Tibial artery (tissue), 4 donors: ENCODE measurements around the gene ASB10.

Experiments used
- DNase-seq, 2 donors: peaks; one replicate each; pipeline ENCODE4 v3.0.0-alpha.2; 2019
- H3K27ac ChIP-seq, 2 donors: fragments of 200-600 bp; sonication (generic) in 1 of 2; 1 replicate in 1 of 2; 2 replicates in 1 of 2; pipeline ENCODE4 v1.5.1; 2018 to 2019; ENCODE audit warnings: mild to moderate bottlenecking in 1 of 2
- H3K27me3 ChIP-seq, 2 donors: fragments of 200-600 bp; sonication (generic) in 1 of 2; one replicate each; pipeline versions ENCODE4 v1.5.1 to v1.6.0; 2016 to 2019
- H3K36me3 ChIP-seq, 3 donors: fragments of 200-600 bp; sonication (generic) in 2 of 3; one replicate each; pipeline ENCODE4 v1.5.1; 2016 to 2019; ENCODE audit warnings: mild to moderate bottlenecking in 2 of 3
- H3K4me1 ChIP-seq, 4 donors: fragments of 200-600 bp; sonication (generic) in 2 of 4; 1 replicate in 3 of 4; 2 replicates in 1 of 4; pipeline ENCODE4 v1.5.1; 2016 to 2019
- H3K4me3 ChIP-seq, 2 donors: fragments of 200-600 bp; sonication (generic) in 1 of 2; 1 replicate in 1 of 2; 2 replicates in 1 of 2; pipeline ENCODE4 v1.5.1; 2018 to 2019; ENCODE audit warnings: mild to moderate bottlenecking in 2 of 2
- H3K9me3 ChIP-seq, 3 donors: fragments of 200-600 bp; sonication (generic) in 1 of 3; one replicate each; pipeline ENCODE4 v1.5.1; 2016 to 2019
- intact Hi-C: fragments of 100-400 bp; cut with DNase I; formaldehyde crosslinking; loops from one replicate; pipeline ENCODE4 v1.15.0; 2023; ENCODE audit warnings: low total_unique reads
- TF ChIP-seq, protein P1 (sequence below), 2 experiments: fragments of 200-600 bp in 1 of 2; fragments of 450-650 bp in 1 of 2; IDR thresholded peaks; one replicate each; pipeline ENCODE4 v1.5.1; 2017 to 2019; ENCODE audit warnings: antibody characterized with exemption in 2 of 2, mild to moderate bottlenecking in 1 of 2, moderate library complexity in 1 of 2

The ASB10 gene

DNA sequence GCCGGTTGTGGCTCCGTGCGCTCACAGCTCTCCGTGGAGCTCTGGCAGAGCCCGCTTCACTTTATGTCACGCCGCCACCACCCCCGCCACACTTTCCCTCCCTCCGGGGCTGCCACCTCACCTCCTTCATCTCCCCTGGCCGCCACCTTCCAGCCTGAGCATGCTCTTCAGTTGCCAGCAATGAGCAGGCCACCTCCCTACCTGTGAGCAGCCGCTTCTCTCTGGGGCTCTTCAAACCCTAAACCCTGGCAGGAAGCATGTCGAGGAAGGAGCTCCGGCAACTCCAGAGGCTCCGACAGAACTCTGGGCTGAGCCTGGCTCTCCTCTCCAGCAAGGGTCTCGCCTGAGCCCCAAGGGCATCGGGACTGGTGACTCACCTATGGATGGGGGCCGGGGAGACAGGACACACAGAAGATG lies 56.3 kb downstream of the ASB10 start:
- Histone ChIP-seq H3K27ac (no peak overlapping the region), H3K27me3 (no peaks in the 10 kb centered on the region), H3K36me3 (peaks cover 36 to 92% (median 80%) of the 10 kb centered on the region in 3 donors), H3K9me3 (no peaks in the 10 kb centered on the region), H3K4me1 (peaks cover 0 to 9% (median 3%) of the 10 kb centered on the region in 4 donors), H3K4me3 (no peak overlapping the region)
- intact Hi-C loops = no loop called here
- TF ChIP-seq, protein P1, sequence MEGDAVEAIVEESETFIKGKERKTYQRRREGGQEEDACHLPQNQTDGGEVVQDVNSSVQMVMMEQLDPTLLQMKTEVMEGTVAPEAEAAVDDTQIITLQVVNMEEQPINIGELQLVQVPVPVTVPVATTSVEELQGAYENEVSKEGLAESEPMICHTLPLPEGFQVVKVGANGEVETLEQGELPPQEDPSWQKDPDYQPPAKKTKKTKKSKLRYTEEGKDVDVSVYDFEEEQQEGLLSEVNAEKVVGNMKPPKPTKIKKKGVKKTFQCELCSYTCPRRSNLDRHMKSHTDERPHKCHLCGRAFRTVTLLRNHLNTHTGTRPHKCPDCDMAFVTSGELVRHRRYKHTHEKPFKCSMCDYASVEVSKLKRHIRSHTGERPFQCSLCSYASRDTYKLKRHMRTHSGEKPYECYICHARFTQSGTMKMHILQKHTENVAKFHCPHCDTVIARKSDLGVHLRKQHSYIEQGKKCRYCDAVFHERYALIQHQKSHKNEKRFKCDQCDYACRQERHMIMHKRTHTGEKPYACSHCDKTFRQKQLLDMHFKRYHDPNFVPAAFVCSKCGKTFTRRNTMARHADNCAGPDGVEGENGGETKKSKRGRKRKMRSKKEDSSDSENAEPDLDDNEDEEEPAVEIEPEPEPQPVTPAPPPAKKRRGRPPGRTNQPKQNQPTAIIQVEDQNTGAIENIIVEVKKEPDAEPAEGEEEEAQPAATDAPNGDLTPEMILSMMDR (IDR thresholded peaks at IDR 0.05) = no peak
- no peak for DNase-seq

DNA sequence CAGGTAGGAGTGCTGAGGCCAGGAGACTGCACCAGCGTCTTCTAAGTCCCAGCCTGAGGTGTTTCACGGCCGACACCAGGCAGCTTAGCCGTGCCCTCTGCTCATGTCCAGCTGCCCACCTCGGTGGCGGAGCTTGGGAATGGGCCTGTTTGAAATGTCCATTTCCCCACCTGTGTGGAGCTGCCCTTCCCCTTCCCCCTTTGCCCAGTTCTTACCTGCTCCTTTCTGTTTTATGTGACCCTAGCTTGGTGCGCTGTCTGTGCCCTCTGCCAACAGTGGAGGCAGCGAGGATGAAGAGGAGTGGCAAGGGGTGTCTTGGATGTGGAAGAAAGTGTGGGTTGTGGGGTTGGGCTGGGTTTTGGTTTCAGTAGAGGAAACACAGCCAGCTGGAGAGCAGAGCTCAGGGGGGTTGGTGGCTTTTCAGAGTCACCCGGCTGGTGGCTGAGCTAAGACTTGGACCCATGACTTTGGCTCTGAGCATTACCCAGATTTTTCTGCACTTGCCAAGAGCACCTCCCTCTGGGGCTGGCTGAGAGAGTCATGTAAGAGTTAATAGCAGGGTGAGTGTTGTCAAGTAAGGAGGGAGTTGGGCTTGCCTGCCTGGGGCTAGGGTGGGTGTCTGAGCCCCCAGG lies 57.0 kb downstream of the ASB10 start:
- Histone ChIP-seq H3K9me3 (no peaks in the 10 kb centered on the region), H3K27ac (no peak overlapping the region), H3K36me3 (peaks cover 29 to 89% (median 73%) of the 10 kb centered on the region in 3 donors), H3K4me1 (peaks cover 0 to 15% (median 10%) of the 10 kb centered on the region in 4 donors), H3K27me3 (no peaks in the 10 kb centered on the region), H3K4me3 (no peak overlapping the region)
- TF ChIP-seq, protein P1 (IDR thresholded peaks at IDR 0.05) = no peak
- intact Hi-C loops = no loop called here
- DNase-seq = no peak

- intact Hi-C loops = no loop called here
- Histone ChIP-seq H3K9me3 (no peaks in the 10 kb centered on the region), H3K27me3 (no peaks in the 10 kb centered on the region), H3K27ac (no peak overlapping the region), H3K4me3 (no peak overlapping the region), H3K36me3 (peaks cover 23 to 89% (median 71%) of the 10 kb centered on the region in 3 donors), H3K4me1 (peaks cover 0 to 18% (median 11%) of the 10 kb centered on the region in 4 donors)
- no peak for DNase-seq
- TF ChIP-seq, protein P1 (IDR thresholded peaks at IDR 0.05) = no peak
These were observed 57.7 kb downstream of the ASB10 start for GRCh38 chr7:151129117-151129959.

GRCh38 chr7:151128716-151129115 lies 58.3 kb downstream of the ASB10 start:
- intact Hi-C loops = no loop called here
- H3K27ac ChIP-seq = no peak overlapping the region
- no peaks in the 10 kb centered on the region for H3K9me3 ChIP-seq
- DNase-seq = no peak
- TF ChIP-seq, protein P1 (IDR thresholded peaks at IDR 0.05) = no peak
- H3K27me3 ChIP-seq = no peaks in the 10 kb centered on the region
- H3K4me1 ChIP-seq = peaks cover 0 to 19% (median 11%) of the 10 kb centered on the region in 4 donors
- peaks cover 23 to 89% (median 69%) of the 10 kb centered on the region in 3 donors for H3K36me3 ChIP-seq
- H3K4me3 ChIP-seq = no peak overlapping the region

GRCh38 chr7:151128144-151128543 lies 58.9 kb downstream of the ASB10 start:
- H3K4me1 ChIP-seq = peaks cover 0 to 22% (median 11%) of the 10 kb centered on the region in 4 donors
- H3K4me3 ChIP-seq = no peak overlapping the region
- peaks cover 26 to 89% (median 69%) of the 10 kb centered on the region in 3 donors for H3K36me3 ChIP-seq
- TF ChIP-seq, protein P1 (IDR thresholded peaks at IDR 0.05) = no peak
- H3K27me3 ChIP-seq = no peaks in the 10 kb centered on the region
- no peak for DNase-seq
- intact Hi-C loops = no loop called here
- no peak overlapping the region for H3K27ac ChIP-seq
- H3K9me3 ChIP-seq = no peaks in the 10 kb centered on the region
